Small intestine (tissue), 16 donors: ENCODE data around the gene SNCB. TPM values are rescaled to one million over a fixed set of nuclear protein-coding genes. Genes with fewer than 3 reads are reported as not detected.

Source experiments
- DNase-seq, 2 donors: peaks; one replicate each; pipeline versions ENCODE4 v3.0.0 to v3.0.0-alpha.2; 2013
- FAIRE-seq: peaks from 2 replicates; lab custom pipeline; 2012; peaks lifted over from hg19 to GRCh38; lab: Jason Lieb, UNC
- H3K27ac ChIP-seq, 3 donors: one replicate each; pipeline ENCODE4 v1.5.1; 2013; ENCODE audit warnings: low read length in 2 of 3, mild to moderate bottlenecking in 2 of 3, control low read depth in 1 of 3, inconsistent platforms in 1 of 3, low read depth in 1 of 3, moderate library complexity in 1 of 3
- H3K27me3 ChIP-seq, 3 donors: one replicate each; pipeline ENCODE4 v1.6.1; 2013; ENCODE audit warnings: low read length in 3 of 3, inconsistent platforms in 1 of 3; ENCODE audit not compliant: control insufficient read depth in 3 of 3, insufficient read depth in 3 of 3
- H3K36me3 ChIP-seq, 3 donors: one replicate each; pipeline ENCODE4 v1.6.1; 2013; ENCODE audit warnings: low read length in 3 of 3, inconsistent platforms in 1 of 3, low read depth in 1 of 3, mild to moderate bottlenecking in 1 of 3, moderate library complexity in 1 of 3; ENCODE audit not compliant: control insufficient read depth in 3 of 3, insufficient read depth in 2 of 3
- H3K4me1 ChIP-seq, 3 donors: one replicate each; pipeline ENCODE4 v1.6.1; 2013; ENCODE audit warnings: low read length in 2 of 3, inconsistent platforms in 1 of 3, low read depth in 1 of 3, mild to moderate bottlenecking in 1 of 3, moderate library complexity in 1 of 3; ENCODE audit not compliant: control insufficient read depth in 3 of 3, insufficient read depth in 2 of 3
- H3K4me3 ChIP-seq, 3 donors: one replicate each; pipeline ENCODE4 v1.5.1; 2013; ENCODE audit warnings: low read length in 3 of 3, control low read depth in 1 of 3, inconsistent platforms in 1 of 3, low read depth in 1 of 3, mild to moderate bottlenecking in 1 of 3, moderate library complexity in 1 of 3
- H3K9me3 ChIP-seq, 2 donors: one replicate each; pipeline ENCODE4 v1.6.1; 2013; ENCODE audit warnings: low read depth in 1 of 2, low read length in 1 of 2; ENCODE audit not compliant: control insufficient read depth in 2 of 2, insufficient read depth in 1 of 2
- WGBS, 3 donors: extraction: QIAGEN DNeasy Blood & Tissue Kit; methylation state at CpG; one replicate each; pipeline ENCODE4 v1.1.7; 2013; 5-methylcytosine and 5-hydroxymethylcytosine counted together
- long read RNA-seq, 10 donors: transcript quantifications; one replicate each; lab custom pipeline, GENCODE V29; 2026
- polyA plus RNA-seq, 4 donors: library from polyadenylated mRNA; stranded (reverse) in 3 of 4; unstranded in 1 of 4; fragments of 200-250 nt in 3 of 4; fragments of 120-200 nt in 1 of 4; gene quantifications; one replicate each; pipeline versions ENCODE4 v1.2.1 to v1.2.3, GENCODE V29; 2013
- donor health status: healthy with polysubstance abuse.
- donor health status: control.
- donor health status: control.
- donor health status: Bipolar disorder and iron deficiency.
- donor health status: healthy.

Gene SNCB
- under 1 TPM in 2 of 4 donors, not detected in 2; 0.16 to 0.73 TPM for polyA plus RNA-seq
- long read RNA-seq, donor 1 = 0 reads
- long read RNA-seq, donor 2 = 0 reads
- long read RNA-seq, donor 3 = 0 reads
- long read RNA-seq, donor 4 = 0 reads
- long read RNA-seq, donor 5 = 0 reads
- long read RNA-seq, donor 6 = 0 reads
- long read RNA-seq, donor 7 = 0 reads
- long read RNA-seq, donor 8 = 0 reads
- long read RNA-seq, donor 9 = 0 reads
- long read RNA-seq, donor 10 = 0 reads

DNA sequence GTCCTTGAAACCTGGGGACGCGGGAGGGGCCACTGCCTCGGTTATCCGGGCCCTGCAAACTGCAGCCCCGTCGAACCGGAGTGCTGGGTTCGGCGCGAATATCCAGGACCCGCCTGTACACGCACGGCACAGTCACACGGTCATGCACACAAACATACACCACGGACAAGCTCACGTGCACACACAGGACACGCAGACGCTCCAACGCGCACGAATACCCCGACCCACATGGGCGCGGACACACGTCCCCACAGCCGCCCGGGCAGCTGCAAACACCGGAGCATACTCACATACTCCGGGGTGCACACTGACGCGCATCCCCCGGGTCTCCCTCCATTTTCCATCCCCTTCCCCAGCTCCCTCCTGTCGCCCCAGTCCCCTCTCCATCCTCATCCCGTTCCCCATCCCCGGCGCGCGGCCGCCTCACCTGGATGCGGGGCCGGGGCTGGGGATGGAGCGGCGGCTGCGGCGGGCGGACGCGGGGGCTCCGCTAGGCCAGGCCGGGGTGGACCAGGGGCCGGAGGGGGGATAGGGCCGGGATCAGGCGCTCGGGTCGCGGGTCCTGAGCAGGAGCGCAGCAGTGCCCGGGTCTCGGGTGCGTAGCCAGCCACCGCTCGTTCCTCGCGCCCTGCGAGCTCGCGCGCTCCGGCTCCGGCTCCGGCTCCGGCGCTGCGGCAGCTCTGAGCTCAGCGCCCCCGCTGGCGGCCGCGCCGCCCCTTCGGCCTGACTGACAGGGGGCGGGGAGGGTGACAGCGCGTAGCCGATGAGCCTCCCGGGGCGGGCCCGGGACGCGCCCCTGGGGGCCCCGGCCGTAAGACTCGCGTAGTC lies at the start of gene SNCB, which contains the start of gene EIF4E1B:
SNCB (minus strand) TSS at position 682 of the 828 bp plus-strand sequence. CDS start 880 bp downstream, outside the sequence.
EIF4E1B (plus strand) TSS at position 823 of the 828 bp plus-strand sequence. CDS start 12,113 bp downstream, outside the sequence.
- Histone ChIP-seq H3K27ac (no peak within 1 kb of the TSS), H3K4me3 (peak within 1 kb of the TSS in 2 of 3 donors; percentile 15 to 18), H3K9me3 (no peaks in the 10 kb centered on the region), H3K36me3 (no peaks in the 10 kb centered on the region), H3K4me1 (peaks cover 0 to 10% (median 5%) of the 10 kb centered on the region in 3 donors), H3K27me3 (peaks cover 9 to 79% (median 46%) of the 10 kb centered on the region in 3 donors)
- WGBS, 3 donors = 1 to 3% (median 2%) methylated on average over 68 to 94 of the region's 94 CpGs
- peak in 1 of 2 donors; percentile 66 for DNase-seq
- no peak for FAIRE-seq

DNA sequence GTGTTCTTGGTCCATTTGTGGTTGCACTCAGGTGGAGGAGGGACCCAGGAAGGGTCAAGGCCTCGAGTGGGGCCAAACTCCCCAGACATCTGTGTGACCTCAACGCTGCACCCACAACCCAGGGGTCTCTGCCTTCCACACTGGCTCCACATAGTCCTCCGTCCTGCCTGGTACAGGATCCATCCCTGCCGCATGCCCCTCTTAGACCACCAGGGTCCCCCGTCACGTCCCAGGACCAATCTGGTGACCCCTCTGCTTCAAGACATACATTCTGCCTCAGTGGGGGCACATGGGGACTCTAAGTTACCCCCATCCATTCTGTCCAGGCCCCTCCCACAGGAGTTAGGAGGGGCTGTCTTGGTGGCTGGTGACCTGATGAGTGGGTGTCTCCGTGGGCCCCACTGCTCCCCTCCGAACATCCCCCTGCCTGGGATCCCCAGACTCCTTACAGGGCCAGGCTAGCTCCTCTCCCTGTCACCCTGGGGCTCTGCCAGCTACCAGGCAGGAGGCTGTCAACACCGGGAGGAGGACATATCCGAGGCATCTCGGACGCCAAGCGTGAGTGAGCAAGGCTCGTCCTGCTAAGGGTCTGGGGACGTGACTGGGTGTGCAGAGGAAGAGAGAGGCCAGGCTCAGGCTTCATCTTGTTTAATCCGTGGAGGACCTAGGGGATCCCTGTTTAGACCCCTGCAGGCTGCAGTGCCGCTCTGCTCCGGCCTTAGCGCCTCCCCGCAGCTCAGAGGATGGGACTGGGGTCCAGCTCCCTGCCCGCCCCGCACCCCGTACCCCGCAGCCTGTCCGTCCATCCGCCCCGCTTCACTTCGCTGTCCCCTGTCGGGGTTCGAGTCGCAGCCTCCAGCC lies 49.3 kb upstream of the SNCB start:
- FAIRE-seq = no peak
- Histone ChIP-seq H3K36me3 (no peaks in the 10 kb centered on the region), H3K9me3 (no peaks in the 10 kb centered on the region), H3K27ac (no peak overlapping the region), H3K27me3 (peaks cover 8 to 37% (median 24%) of the 10 kb centered on the region in 3 donors), H3K4me1 (peaks cover 0 to 8% (median 0%) of the 10 kb centered on the region in 3 donors), H3K4me3 (no peak overlapping the region)
- 34 to 52% (median 40%) methylated on average over 31 of the region's 31 CpGs for WGBS, 3 donors
- no peak for DNase-seq

DNA sequence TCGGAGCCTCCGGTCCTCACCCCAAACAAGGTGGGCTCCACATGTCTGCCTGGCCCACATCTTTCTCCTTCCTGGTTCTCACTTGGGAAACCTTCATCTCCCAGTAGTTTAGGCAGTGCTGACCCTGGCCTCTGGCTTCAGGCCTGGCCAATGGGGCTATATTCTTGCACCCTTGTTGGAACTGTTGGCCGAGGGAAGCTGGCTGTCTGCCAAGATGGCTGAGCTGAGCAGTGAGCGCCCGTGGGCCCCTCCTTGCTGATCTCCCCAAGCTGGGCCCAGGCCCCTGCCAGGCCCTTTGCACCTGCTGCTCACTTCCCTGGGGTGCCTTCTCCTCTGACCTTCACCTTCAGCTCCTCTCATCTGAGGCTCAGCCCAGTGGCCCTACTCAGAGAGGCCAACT lies 48.2 kb upstream of the SNCB start:
- FAIRE-seq (no peak), DNase-seq (no peak)
- WGBS, 3 donors = 57 to 69% (median 58%) methylated on average over 5 of the region's 5 CpGs

DNA sequence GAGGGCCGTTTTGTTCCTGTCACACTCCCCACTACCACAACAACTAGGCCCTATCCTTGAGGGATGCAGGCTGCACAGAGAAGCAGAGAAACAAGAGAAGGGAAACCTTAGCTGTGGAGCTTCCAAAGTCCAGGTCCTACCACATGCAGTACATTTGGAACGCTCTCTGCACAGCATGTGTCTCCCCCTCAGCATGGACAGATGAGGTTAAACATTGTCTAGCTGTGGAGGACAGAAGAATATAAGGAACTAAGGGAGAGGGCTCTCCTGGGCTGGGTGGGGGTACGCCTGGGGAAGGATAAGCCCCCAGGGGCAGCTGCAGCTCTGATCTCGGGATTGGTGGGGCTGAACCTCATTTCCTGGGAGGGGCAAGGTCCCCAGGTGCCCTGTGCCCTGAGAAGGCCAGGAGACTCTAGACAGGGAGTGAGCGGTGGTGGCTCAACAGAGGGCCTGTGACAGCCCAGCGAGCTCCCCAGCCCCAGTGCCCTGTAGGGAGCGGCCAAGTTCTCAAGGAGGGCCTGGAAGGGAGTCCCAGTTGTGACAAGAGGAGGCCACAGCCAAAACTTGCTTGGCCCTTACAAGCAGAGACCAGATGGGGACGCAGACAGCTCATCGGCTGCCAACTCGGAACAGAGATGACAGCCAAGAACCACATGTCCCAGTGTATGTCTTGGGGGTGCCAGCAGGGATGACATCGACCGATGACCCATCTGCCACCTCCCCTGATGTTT lies 47.0 kb upstream of the SNCB start:
- FAIRE-seq = no peak
- DNase-seq = peak in 1 of 2 donors; percentile 61
- Histone ChIP-seq H3K36me3 (no peaks in the 10 kb centered on the region), H3K4me1 (peaks cover 0 to 8% (median 0%) of the 10 kb centered on the region in 3 donors), H3K4me3 (no peak overlapping the region), H3K27me3 (peaks cover 5 to 26% (median 13%) of the 10 kb centered on the region in 3 donors), H3K9me3 (no peaks in the 10 kb centered on the region), H3K27ac (no peak overlapping the region)
- 66 to 72% (median 71%) methylated on average over 12 of the region's 12 CpGs for WGBS, 3 donors

More for the DNA sequence above, 48.2 kb upstream of the SNCB start:
- H3K27me3 ChIP-seq = peaks cover 8 to 34% (median 18%) of the 10 kb centered on the region in 3 donors
- no peak overlapping the region for H3K4me3 ChIP-seq
- H3K9me3 ChIP-seq = no peaks in the 10 kb centered on the region
- H3K4me1 ChIP-seq = peaks cover 0 to 8% (median 0%) of the 10 kb centered on the region in 3 donors
- H3K27ac ChIP-seq = no peak overlapping the region
- no peaks in the 10 kb centered on the region for H3K36me3 ChIP-seq

DNA sequence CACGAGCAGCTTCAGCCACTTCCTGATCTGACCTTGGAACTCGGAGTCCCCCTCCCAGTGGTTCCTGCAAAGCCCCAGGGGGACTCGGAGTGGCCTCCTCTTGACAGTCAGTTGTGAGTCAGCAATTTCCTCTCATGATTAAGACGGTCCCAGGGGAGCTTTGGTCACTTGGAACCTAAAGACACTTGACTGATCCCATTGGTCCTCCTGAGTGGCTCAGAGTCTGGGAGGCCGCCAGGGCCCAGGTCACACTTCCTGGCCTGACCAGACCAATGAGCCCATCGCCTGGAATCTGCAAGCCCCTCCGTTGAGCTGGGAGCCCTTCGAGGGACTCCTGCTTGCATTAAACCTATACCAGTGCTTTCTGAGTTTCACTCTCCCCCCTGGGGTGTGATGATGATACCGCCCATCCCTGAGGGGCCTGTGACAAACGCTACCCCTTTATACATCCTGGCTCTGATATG lies 46.1 kb upstream of the SNCB start:
- WGBS, 3 donors = 61 to 69% (median 63%) methylated on average over 10 of the region's 10 CpGs
- DNase-seq (no peak), FAIRE-seq (no peak)
- peaks cover 0 to 8% (median 0%) of the 10 kb centered on the region in 3 donors for H3K4me1 ChIP-seq
- no peaks in the 10 kb centered on the region for H3K9me3 ChIP-seq
- H3K36me3 ChIP-seq = no peaks in the 10 kb centered on the region
- H3K27me3 ChIP-seq = peaks cover 5 to 20% (median 13%) of the 10 kb centered on the region in 3 donors
- H3K27ac ChIP-seq = no peak overlapping the region
- H3K4me3 ChIP-seq = no peak overlapping the region

DNA sequence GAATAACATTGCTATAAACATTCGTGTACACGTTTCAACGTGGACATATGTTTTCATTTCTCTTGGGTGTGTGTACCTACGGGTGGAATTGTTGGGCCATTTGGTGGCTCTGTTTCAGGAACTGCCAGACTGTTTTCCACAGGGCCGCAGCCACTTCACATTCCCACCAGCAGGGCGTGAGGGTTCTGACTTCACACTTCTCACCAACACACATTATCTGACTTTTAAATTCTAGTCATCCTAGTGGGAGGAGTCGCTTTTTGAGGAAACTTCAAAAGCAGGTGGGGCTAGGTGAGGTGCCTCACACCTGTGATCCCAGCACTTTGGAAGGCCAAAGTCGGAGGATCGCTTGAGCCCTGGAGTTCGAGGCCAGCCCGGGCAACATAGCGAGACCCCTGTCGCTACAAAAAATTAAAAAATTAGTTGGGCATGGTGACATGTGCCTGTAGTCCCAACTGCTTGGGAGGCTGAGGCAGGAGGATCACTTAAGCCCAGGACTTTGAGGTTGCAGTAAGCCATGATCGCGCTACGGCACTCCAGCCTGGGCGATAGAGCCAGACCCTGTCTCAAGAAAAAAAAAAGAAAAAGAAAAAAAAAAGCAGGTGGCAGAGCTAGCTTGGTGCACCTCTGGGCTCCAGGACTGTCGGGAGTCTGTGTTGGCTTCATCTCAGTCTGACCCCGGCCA lies 45.5 kb upstream of the SNCB start:
- WGBS, 3 donors = 64 to 67% (median 66%) methylated on average over 19 of the region's 19 CpGs
- Histone ChIP-seq H3K27ac (no peak overlapping the region), H3K4me3 (no peak overlapping the region), H3K9me3 (no peaks in the 10 kb centered on the region), H3K27me3 (peaks cover 5 to 16% (median 13%) of the 10 kb centered on the region in 3 donors), H3K36me3 (no peaks in the 10 kb centered on the region), H3K4me1 (peaks cover 0 to 8% (median 0%) of the 10 kb centered on the region in 3 donors)
- DNase-seq = peak; percentile 23 to 35
- FAIRE-seq = no peak

DNA sequence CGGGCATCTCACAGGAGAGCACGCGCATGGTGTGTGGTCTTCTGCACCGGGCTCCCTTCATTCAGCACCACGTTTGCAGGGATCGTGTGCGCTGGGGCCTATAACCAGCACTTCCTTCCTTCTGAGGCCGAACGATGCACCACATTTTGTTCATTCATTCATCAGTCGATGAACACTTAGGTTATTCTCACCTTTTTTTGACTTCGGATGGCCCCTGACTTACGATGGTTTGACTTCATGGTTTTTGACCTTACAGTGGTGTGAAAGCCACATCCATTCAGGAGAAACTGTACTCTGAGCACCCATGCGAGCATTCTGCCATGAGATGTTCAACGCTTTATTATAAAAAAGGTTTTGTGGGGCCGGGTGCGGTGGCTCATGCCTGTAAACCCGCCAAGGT lies 44.5 kb upstream of the SNCB start:
- H3K36me3 ChIP-seq = no peaks in the 10 kb centered on the region
- H3K27ac ChIP-seq = no peak overlapping the region
- peaks cover 0 to 8% (median 6%) of the 10 kb centered on the region in 3 donors for H3K27me3 ChIP-seq
- DNase-seq = no peak
- H3K9me3 ChIP-seq = no peaks in the 10 kb centered on the region
- no peak overlapping the region for H3K4me3 ChIP-seq
- 84 to 91% (median 84%) methylated on average over 17 of the region's 17 CpGs for WGBS, 3 donors
- peaks cover 0 to 10% (median 0%) of the 10 kb centered on the region in 3 donors for H3K4me1 ChIP-seq
- FAIRE-seq = no peak
